Neural cell (in vitro differentiated cells): Measurements from ENCODE around the gene KLHL35. TPM values are rescaled to one million over a fixed set of nuclear protein-coding genes. Genes with fewer than 3 reads are reported as not detected.

Experiments used
- H2AFZ ChIP-seq: fragments of 200-600, 300-800 bp; sonication (generic), shearing (Covaris generic); 2 replicates; pipeline ENCODE4 v1.6.0; 2014; ENCODE audit warnings: low read depth, mild to moderate bottlenecking, antibody characterized with exemption, low read length, moderate library complexity
- H3F3A ChIP-seq: fragments of 200-600 bp; shearing (Covaris generic); 2 replicates; pipeline ENCODE4 v1.6.1; 2016; ENCODE audit warnings: mild to moderate bottlenecking, moderate library complexity, mixed read lengths, antibody characterized with exemption, low read length; ENCODE audit not compliant: insufficient read depth, poor library complexity, severe bottlenecking
- H3K27ac ChIP-seq: fragments of 200-600, 300-800 bp; sonication (generic), shearing (Covaris generic); 2 replicates; pipeline ENCODE4 v1.5.1; 2014; ENCODE audit warnings: mild to moderate bottlenecking, low read length, moderate library complexity
- H3K27me3 ChIP-seq: fragments of 300-800, 200-600 bp; sonication (generic), shearing (Covaris generic); 2 replicates; pipeline ENCODE4 v1.6.0; 2014; ENCODE audit warnings: mild to moderate bottlenecking, low read depth, low read length, moderate library complexity; ENCODE audit not compliant: insufficient read depth
- H3K36me3 ChIP-seq: fragments of 300-800, 200-600 bp; sonication (generic), shearing (Covaris generic); 2 replicates; pipeline ENCODE4 v1.5.1; 2014; ENCODE audit warnings: mild to moderate bottlenecking, antibody characterized with exemption, low read length, moderate library complexity; ENCODE audit not compliant: insufficient read depth
- H3K4me2 ChIP-seq: fragments of 300-800, 200-600 bp; sonication (generic), shearing (Covaris generic); 2 replicates; pipeline ENCODE4 v1.6.0; 2014; ENCODE audit warnings: mild to moderate bottlenecking, low read length
- H3K4me3 ChIP-seq: fragments of 300-800, 200-600 bp; sonication (generic), shearing (Covaris generic); 2 replicates; pipeline ENCODE4 v1.5.1; 2014; ENCODE audit warnings: mild to moderate bottlenecking, low read length, moderate library complexity
- H3K79me2 ChIP-seq: fragments of 200-600 bp; shearing (Covaris generic); replicated peaks from 2 replicates; pipeline ENCODE4 v1.6.0; 2014; ENCODE audit warnings: mild to moderate bottlenecking, low read length, moderate library complexity; ENCODE audit not compliant: insufficient read depth
- H3K9ac ChIP-seq: fragments of 300-800, 200-600 bp; sonication (generic), shearing (Covaris generic); 2 replicates; pipeline ENCODE4 v1.6.1; 2016; ENCODE audit warnings: mild to moderate bottlenecking, low read length, mixed read lengths
- H3K9me2 ChIP-seq: fragments of 200-600 bp; shearing (Covaris generic); 2 replicates; pipeline ENCODE4 v1.6.1; 2016; ENCODE audit warnings: mild to moderate bottlenecking, low read length, mixed read lengths; ENCODE audit not compliant: insufficient read depth
- H3K9me3 ChIP-seq: fragments of 200-600, 300-800 bp; sonication (generic), shearing (Covaris generic); 2 replicates; pipeline ENCODE4 v1.6.1; 2016; ENCODE audit warnings: mild to moderate bottlenecking, mixed run types, low read length, moderate library complexity, mixed read lengths
- H4K20me1 ChIP-seq: fragments of 200-600 bp; shearing (Covaris generic); 2 replicates; pipeline ENCODE4 v1.6.1; 2016; ENCODE audit warnings: mild to moderate bottlenecking, mixed run types; ENCODE audit not compliant: insufficient read depth
- CTCF ChIP-seq: fragments of 450-650 bp; IDR thresholded peaks from 2 replicates; pipeline ENCODE4 v1.5.1; 2014; ENCODE audit warnings: antibody characterized with exemption, mild to moderate bottlenecking, moderate library complexity; ENCODE audit not compliant: poor library complexity, severe bottlenecking
- EP300 ChIP-seq: fragments of 450-650 bp; conservative IDR thresholded peaks from 2 replicates; pipeline ENCODE4 v1.6.1; 2014; ENCODE audit warnings: antibody characterized with exemption, mild to moderate bottlenecking, moderate library complexity; ENCODE audit not compliant: poor library complexity, severe bottlenecking
- EZH2 ChIP-seq: fragments of 200-600, 300-800 bp; shearing (Covaris generic), sonication (generic); IDR thresholded peaks from 2 replicates; pipeline ENCODE4 v1.6.1; 2014; ENCODE audit warnings: antibody characterized with exemption, low read length, borderline replicate concordance, mild to moderate bottlenecking; ENCODE audit not compliant: insufficient read depth, poor library complexity, severe bottlenecking
- MXI1 ChIP-seq: fragments of 450-650 bp; conservative IDR thresholded peaks from 2 replicates; pipeline ENCODE4 v1.6.1; 2014; ENCODE audit warnings: antibody characterized with exemption, mild to moderate bottlenecking; ENCODE audit not compliant: poor library complexity, severe bottlenecking
- POLR2AphosphoS5 ChIP-seq: IDR thresholded peaks from 2 replicates; pipeline ENCODE4 v1.6.1; 2012
- RAD21 ChIP-seq: fragments of 450-650 bp; conservative IDR thresholded peaks from 2 replicates; pipeline ENCODE4 v1.6.1; 2014; ENCODE audit warnings: antibody characterized with exemption, mild to moderate bottlenecking, moderate library complexity
- SMC3 ChIP-seq: fragments of 450-650 bp; conservative IDR thresholded peaks from 2 replicates; pipeline ENCODE4 v1.6.1; 2014; ENCODE audit warnings: antibody characterized with exemption, mild to moderate bottlenecking, moderate library complexity; ENCODE audit not compliant: poor library complexity
- TAF1 ChIP-seq: IDR thresholded peaks from 2 replicates; pipeline ENCODE4 v1.6.1; 2012; ENCODE audit warnings: low read depth
- polyA plus RNA-seq: library from polyadenylated mRNA; depleted of rRNA; stranded (reverse); fragments of >200 nt; gene quantifications from 2 replicates; pipeline ENCODE4 v1.2.3, GENCODE V29; 2014
- TF ChIP-seq, protein P1 (sequence below): IDR thresholded peaks from 2 replicates; pipeline ENCODE4 v1.6.1; 2012; ENCODE audit warnings: borderline replicate concordance

The KLHL35 gene
- polyA plus RNA-seq, 1 donor from 2014 or later, result 17.0 TPM

- Histone ChIP-seq H3K27me3 (no peaks in the 10 kb centered on the region), H3K4me2 (no peak overlapping the region), H3F3A (no peaks in the 10 kb centered on the region), H3K4me3 (no peak overlapping the region), H3K9ac (no peak overlapping the region), H4K20me1 (peaks cover 8% of the 10 kb centered on the region), H3K36me3 (peaks cover 15% of the 10 kb centered on the region), H2AFZ (no peak overlapping the region), H3K9me2 (no peaks in the 10 kb centered on the region), H3K27ac (no peak overlapping the region), H3K79me2 (peaks cover 53% of the 10 kb centered on the region), H3K9me3 (no peaks in the 10 kb centered on the region)
- TF ChIP-seq TAF1, result no peak
- TF ChIP-seq SMC3, result no peak
- TF ChIP-seq MXI1, result no peak
- TF ChIP-seq EP300, result no peak
- TF ChIP-seq RAD21, result no peak
Measured at GRCh38 chr11:75403983-75404658, 28.9 kb downstream of the KLHL35 start.

DNA sequence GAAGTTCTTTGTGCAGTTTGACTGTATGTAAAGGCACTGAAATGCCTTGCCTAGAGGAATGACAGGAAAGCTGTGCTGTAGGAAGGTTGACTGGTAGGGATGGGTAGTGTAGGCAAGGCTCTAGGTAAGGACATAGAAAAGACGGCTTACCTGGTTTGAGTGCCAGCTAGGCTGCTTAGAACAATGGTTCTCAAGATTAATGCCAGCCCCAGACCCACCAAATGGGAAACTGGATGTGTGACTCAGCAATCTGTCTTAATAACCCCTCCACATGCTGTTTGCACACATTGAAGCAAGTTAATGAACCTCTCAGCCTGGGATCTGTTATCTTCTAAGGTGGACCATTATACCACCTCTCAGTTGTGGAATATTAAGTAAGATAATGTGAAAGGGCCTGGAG is 30.0 kb downstream of the KLHL35 start:
- peaks cover 8% of the 10 kb centered on the region for H4K20me1 ChIP-seq
- peaks cover 50% of the 10 kb centered on the region for H3K79me2 ChIP-seq
- no peak overlapping the region for H3K27ac ChIP-seq
- H2AFZ ChIP-seq, result no peak overlapping the region
- no peak overlapping the region for H3K4me3 ChIP-seq
- H3K4me2 ChIP-seq, result no peak overlapping the region
- peaks cover 15% of the 10 kb centered on the region for H3K36me3 ChIP-seq
- H3F3A ChIP-seq, result no peaks in the 10 kb centered on the region
- TF ChIP-seq CTCF (no peak), EP300 (no peak), EZH2 (no peak), SMC3 (no peak)
- no peak overlapping the region for H3K9ac ChIP-seq
- H3K9me3 ChIP-seq, result no peaks in the 10 kb centered on the region
- no peaks in the 10 kb centered on the region for H3K27me3 ChIP-seq
- H3K9me2 ChIP-seq, result no peaks in the 10 kb centered on the region

DNA sequence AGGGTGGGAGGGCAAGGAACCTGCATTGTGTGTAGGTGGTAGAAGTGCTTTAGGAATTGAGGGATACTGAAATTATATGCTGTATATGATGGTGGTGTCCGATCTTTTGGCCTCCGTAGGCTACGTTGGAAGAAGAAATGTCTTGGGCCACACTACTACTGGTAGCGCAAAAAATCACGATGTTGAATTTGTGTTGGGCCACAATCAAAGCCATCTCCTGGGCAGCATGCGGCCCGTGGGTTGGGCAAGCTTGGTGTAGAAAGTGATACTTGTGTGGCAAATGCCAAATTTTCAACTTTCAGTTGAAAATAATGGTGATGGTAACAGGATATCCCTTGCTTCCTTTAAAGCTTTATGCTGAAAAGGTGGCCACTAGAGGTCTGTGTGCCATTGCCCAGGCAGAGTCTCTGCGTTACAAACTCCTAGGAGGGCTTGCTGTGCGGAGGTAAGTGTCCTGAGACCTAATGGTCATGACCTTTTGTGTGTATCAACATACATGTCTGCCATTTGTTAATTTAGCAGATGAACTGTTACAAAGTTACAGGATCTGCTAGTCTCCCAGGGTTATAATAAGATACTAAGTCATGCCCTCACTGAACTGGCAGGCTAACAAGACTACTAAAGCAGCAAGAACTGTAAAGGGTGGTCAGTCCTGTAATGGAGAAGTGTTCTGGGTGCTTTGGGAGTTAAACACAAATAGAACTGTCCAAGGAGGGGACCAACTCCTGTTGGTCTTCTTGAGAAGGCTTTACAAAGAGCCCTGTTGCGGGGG is 30.8 kb downstream of the KLHL35 start:
- Histone ChIP-seq H3K4me2 (peak overlapping the region; percentile 93), H3K27me3 (no peaks in the 10 kb centered on the region), H3K9ac (no peak overlapping the region), H3K9me2 (no peaks in the 10 kb centered on the region), H3K27ac (no peak overlapping the region), H4K20me1 (peaks cover 8% of the 10 kb centered on the region), H3K79me2 (peaks cover 49% of the 10 kb centered on the region), H3K36me3 (peaks cover 15% of the 10 kb centered on the region), H3K4me3 (peak overlapping the region; percentile 85), H3K9me3 (no peaks in the 10 kb centered on the region), H3F3A (no peaks in the 10 kb centered on the region), H2AFZ (no peak overlapping the region)
- no peak for TF ChIP-seq MXI1
- TF ChIP-seq CTCF, result no peak
- TF ChIP-seq SMC3, result no peak
- TF ChIP-seq EP300, result no peak
- TF ChIP-seq, protein P1, sequence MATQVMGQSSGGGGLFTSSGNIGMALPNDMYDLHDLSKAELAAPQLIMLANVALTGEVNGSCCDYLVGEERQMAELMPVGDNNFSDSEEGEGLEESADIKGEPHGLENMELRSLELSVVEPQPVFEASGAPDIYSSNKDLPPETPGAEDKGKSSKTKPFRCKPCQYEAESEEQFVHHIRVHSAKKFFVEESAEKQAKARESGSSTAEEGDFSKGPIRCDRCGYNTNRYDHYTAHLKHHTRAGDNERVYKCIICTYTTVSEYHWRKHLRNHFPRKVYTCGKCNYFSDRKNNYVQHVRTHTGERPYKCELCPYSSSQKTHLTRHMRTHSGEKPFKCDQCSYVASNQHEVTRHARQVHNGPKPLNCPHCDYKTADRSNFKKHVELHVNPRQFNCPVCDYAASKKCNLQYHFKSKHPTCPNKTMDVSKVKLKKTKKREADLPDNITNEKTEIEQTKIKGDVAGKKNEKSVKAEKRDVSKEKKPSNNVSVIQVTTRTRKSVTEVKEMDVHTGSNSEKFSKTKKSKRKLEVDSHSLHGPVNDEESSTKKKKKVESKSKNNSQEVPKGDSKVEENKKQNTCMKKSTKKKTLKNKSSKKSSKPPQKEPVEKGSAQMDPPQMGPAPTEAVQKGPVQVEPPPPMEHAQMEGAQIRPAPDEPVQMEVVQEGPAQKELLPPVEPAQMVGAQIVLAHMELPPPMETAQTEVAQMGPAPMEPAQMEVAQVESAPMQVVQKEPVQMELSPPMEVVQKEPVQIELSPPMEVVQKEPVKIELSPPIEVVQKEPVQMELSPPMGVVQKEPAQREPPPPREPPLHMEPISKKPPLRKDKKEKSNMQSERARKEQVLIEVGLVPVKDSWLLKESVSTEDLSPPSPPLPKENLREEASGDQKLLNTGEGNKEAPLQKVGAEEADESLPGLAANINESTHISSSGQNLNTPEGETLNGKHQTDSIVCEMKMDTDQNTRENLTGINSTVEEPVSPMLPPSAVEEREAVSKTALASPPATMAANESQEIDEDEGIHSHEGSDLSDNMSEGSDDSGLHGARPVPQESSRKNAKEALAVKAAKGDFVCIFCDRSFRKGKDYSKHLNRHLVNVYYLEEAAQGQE, result no peak
- TF ChIP-seq RAD21, result no peak
- no peak for TF ChIP-seq POLR2AphosphoS5
- no peak for TF ChIP-seq TAF1
- TF ChIP-seq EZH2, result no peak
